CD14-positive monocyte (primary cell): Measurements from ENCODE around the gene ULK3. TPM values are rescaled to one million over a fixed set of nuclear protein-coding genes. Genes with fewer than 3 reads are reported as not detected.

ENCODE experiments used
- DNase-seq, 3 donors: peaks; one replicate each; pipeline ENCODE4 v3.0.0-alpha.2; 2011 to 2022
- H2AFZ ChIP-seq: 2 replicates; pipeline ENCODE4 v1.6.0; 2012; ENCODE audit warnings: mild to moderate bottlenecking, low read depth, low read length, inconsistent platforms; ENCODE audit not compliant: insufficient read depth, poor library complexity, severe bottlenecking
- H3K27ac ChIP-seq, 2 donors: 1 replicate in 1 of 2; 2 replicates in 1 of 2; pipeline ENCODE4 v1.5.1; 2012 to 2013; ENCODE audit warnings: low read length in 2 of 2, control low read depth in 1 of 2, inconsistent platforms in 1 of 2, low read depth in 1 of 2, mild to moderate bottlenecking in 1 of 2
- H3K27me3 ChIP-seq, 2 donors: one replicate each; pipeline versions ENCODE4 v1.6.0 to v1.6.1; 2011 to 2013; ENCODE audit warnings: low read length in 2 of 2; ENCODE audit not compliant: control insufficient read depth in 2 of 2, insufficient read depth in 2 of 2
- H3K36me3 ChIP-seq, 2 donors: replicated peaks in 1 of 2; 1 replicate in 1 of 2; 2 replicates in 1 of 2; pipeline versions ENCODE4 v1.5.1 to v1.6.1; 2012 to 2013; ENCODE audit warnings: low read length in 2 of 2, control low read depth in 1 of 2, inconsistent platforms in 1 of 2, mild to moderate bottlenecking in 1 of 2; ENCODE audit not compliant: insufficient read depth in 2 of 2, control insufficient read depth in 1 of 2
- H3K4me1 ChIP-seq, 2 donors: 1 replicate in 1 of 2; 2 replicates in 1 of 2; pipeline versions ENCODE4 v1.5.1 to v1.6.1; 2012 to 2013; ENCODE audit warnings: low read length in 2 of 2, control low read depth in 1 of 2, inconsistent platforms in 1 of 2, mild to moderate bottlenecking in 1 of 2, moderate library complexity in 1 of 2; ENCODE audit not compliant: insufficient read depth in 2 of 2, control insufficient read depth in 1 of 2
- H3K4me2 ChIP-seq: replicated peaks from 2 replicates; pipeline ENCODE3; 2012; ENCODE audit warnings: low read length, moderate library complexity, mild to moderate bottlenecking; ENCODE audit not compliant: poor library complexity, severe bottlenecking; ENCODE audit errors: extremely low read depth
- H3K4me3 ChIP-seq, 3 experiments: fragments of 200-600 bp in 1 of 3; sonication (generic) in 1 of 3; replicated peaks in 1 of 3; 1 replicate in 2 of 3; 2 replicates in 1 of 3; pipeline ENCODE4 v1.5.1; 2011 to 2013; ENCODE audit warnings: low read length in 3 of 3, mild to moderate bottlenecking in 3 of 3, control low read depth in 2 of 3, low read depth in 2 of 3, inconsistent platforms in 1 of 3, moderate library complexity in 1 of 3
- H3K79me2 ChIP-seq: 2 replicates; pipeline ENCODE4 v1.6.0; 2012; ENCODE audit warnings: mild to moderate bottlenecking, control low read depth, inconsistent platforms, low read length, moderate library complexity; ENCODE audit not compliant: insufficient read depth
- H3K9ac ChIP-seq: 2 replicates; pipeline ENCODE4 v1.6.0; 2017; ENCODE audit warnings: low read length, mild to moderate bottlenecking; ENCODE audit not compliant: insufficient read depth, poor library complexity, severe bottlenecking
- H3K9me3 ChIP-seq, 2 donors: replicated peaks in 1 of 2; 1 replicate in 1 of 2; 2 replicates in 1 of 2; pipeline versions ENCODE4 v1.5.1 to v1.6.1; 2012 to 2013; ENCODE audit warnings: low read length in 2 of 2, control low read depth in 1 of 2; ENCODE audit not compliant: control insufficient read depth in 1 of 2, insufficient read depth in 1 of 2
- H4K20me1 ChIP-seq: 2 replicates; pipeline ENCODE4 v1.6.0; 2012; ENCODE audit warnings: mild to moderate bottlenecking, low read length, control low read depth, moderate library complexity; ENCODE audit not compliant: insufficient read depth
- H3K27ac Mint-ChIP-seq, 7 donors: one replicate each; pipeline ENCODE4 v1.8.0; 2020; ENCODE audit warnings: mild to moderate bottlenecking in 7 of 7, mixed read lengths in 7 of 7, moderate library complexity in 6 of 7, inconsistent platforms in 2 of 7
- H3K27me3 Mint-ChIP-seq, 3 donors: one replicate each; pipeline ENCODE4 v1.8.0; 2021 to 2022; ENCODE audit warnings: low read depth in 3 of 3, mild to moderate bottlenecking in 3 of 3, mixed read lengths in 3 of 3, moderate library complexity in 3 of 3, inconsistent platforms in 1 of 3
- H3K36me3 Mint-ChIP-seq, 2 donors: one replicate each; pipeline ENCODE4 v1.8.0; 2020; ENCODE audit warnings: mixed read lengths in 2 of 2, inconsistent platforms in 1 of 2, mild to moderate bottlenecking in 1 of 2
- H3K4me1 Mint-ChIP-seq: one replicate; pipeline ENCODE4 v1.8.0; 2020; ENCODE audit warnings: mild to moderate bottlenecking, mixed read lengths
- H3K4me3 Mint-ChIP-seq, 2 donors: one replicate each; pipeline ENCODE4 v1.8.0; 2020; ENCODE audit warnings: mild to moderate bottlenecking in 2 of 2, mixed read lengths in 2 of 2, moderate library complexity in 1 of 2
- H3K9me3 Mint-ChIP-seq, 7 donors: one replicate each; pipeline ENCODE4 v1.8.0; 2020 to 2022; ENCODE audit warnings: mixed read lengths in 7 of 7, mild to moderate bottlenecking in 6 of 7, moderate library complexity in 6 of 7, inconsistent platforms in 2 of 7
- CTCF ChIP-seq: fragments of 200-600 bp; IDR thresholded peaks from one replicate; pipeline ENCODE4 v1.8.0; 2022; ENCODE audit warnings: antibody characterized with exemption, mild to moderate bottlenecking
- WGBS: methylation state at CpG from one replicate; pipeline ENCODE4 v1.1.5; 2013; ENCODE audit warnings: missing lambda C conversion rate; ENCODE audit not compliant: insufficient coverage; 5-methylcytosine and 5-hydroxymethylcytosine counted together
- intact Hi-C, 2 donors: fragments of 100-400 bp; cut with micrococcal nuclease; formaldehyde crosslinking; loops; one replicate each; pipeline versions ENCODE4 v1.15.0 to v1.15.1; 2023
- polyA plus RNA-seq, 3 donors: library from polyadenylated mRNA; depleted of rRNA in 1 of 3; unstranded in 2 of 3; stranded (reverse) in 1 of 3; fragments of 300-500 nt in 2 of 3; fragments of >200 nt in 1 of 3; fragmentation: Illumina TruSeq in 2 of 3; gene quantifications; 1 replicate in 2 of 3; 2 replicates in 1 of 3; pipeline ENCODE4 v1.2.3, GENCODE V29; 2012 to 2021

The ULK3 gene
- polyA plus RNA-seq, 3 donors = 9.4 to 58.7 (median 16.0) TPM

GRCh38 chr15:74809242-74809641, 33.7 kb downstream of the ULK3 start:
- H3K4me3 Mint-ChIP-seq = no peak overlapping the region
- peak overlapping the region in 2 of 7 donors; percentile 24 to 68 for H3K27ac Mint-ChIP-seq
- peaks cover 3% of the 10 kb centered on the region for H3K4me1 Mint-ChIP-seq
- DNase-seq = no peak
- peaks cover 2 to 7% of the 10 kb centered on the region in 2 donors for H3K36me3 Mint-ChIP-seq
- intact Hi-C loops = loop anchor here (10.0 kb wide), 1 partner anchor 174 kb away; no protein-coding TSS in a partner anchor
- 95% methylated on average over 5 of the region's 5 CpGs for WGBS
- Histone ChIP-seq H3K4me2 (no peak overlapping the region), H3K4me3 (no peak overlapping the region), H3K9ac (no peak overlapping the region), H3K79me2 (no peaks in the 10 kb centered on the region), H3K9me3 (no peaks in the 10 kb centered on the region), H3K36me3 (peaks cover 1 to 6% of the 10 kb centered on the region in 2 donors), H4K20me1 (peaks cover 11% of the 10 kb centered on the region), H3K4me1 (no peaks in the 10 kb centered on the region), H3K27me3 (no peaks in the 10 kb centered on the region), H3K27ac (no peak overlapping the region), H2AFZ (no peak overlapping the region)
- TF ChIP-seq CTCF = no peak
- no peaks in the 10 kb centered on the region for H3K9me3 Mint-ChIP-seq
- peaks cover 2 to 10% (median 4%) of the 10 kb centered on the region in 3 donors for H3K27me3 Mint-ChIP-seq

- Histone ChIP-seq H3K9ac (no peak overlapping the region), H3K79me2 (no peaks in the 10 kb centered on the region), H4K20me1 (peaks cover 15% of the 10 kb centered on the region), H3K4me1 (no peaks in the 10 kb centered on the region), H3K9me3 (no peaks in the 10 kb centered on the region), H2AFZ (no peak overlapping the region), H3K27me3 (no peaks in the 10 kb centered on the region), H3K36me3 (peaks cover 5 to 10% of the 10 kb centered on the region in 2 donors), H3K27ac (no peak overlapping the region), H3K4me2 (no peak overlapping the region), H3K4me3 (no peak overlapping the region)
- Mint-ChIP-seq H3K36me3 (peaks cover 6 to 11% of the 10 kb centered on the region in 2 donors), H3K4me3 (no peak overlapping the region), H3K27ac (peak overlapping the region in 1 of 7 donors; percentile 31), H3K27me3 (peaks cover 3 to 10% (median 4%) of the 10 kb centered on the region in 3 donors), H3K9me3 (no peaks in the 10 kb centered on the region), H3K4me1 (peaks cover 3% of the 10 kb centered on the region)
- no peak for TF ChIP-seq CTCF
- DNase-seq = no peak
- 74% methylated on average over 3 of the region's 4 CpGs for WGBS
- intact Hi-C loops = loop anchor here (10.0 kb wide), 1 partner anchor 174 kb away; no protein-coding TSS in a partner anchor
These were observed 34.1 kb downstream of the ULK3 start for GRCh38 chr15:74808840-74809229.
